Naive thymus-derived CD8-positive, alpha-beta T cell (primary cell): ENCODE data around the gene PRPF38B. TPM values are rescaled to one million over a fixed set of nuclear protein-coding genes. Genes with fewer than 3 reads are reported as not detected.

ENCODE experiments used
- ATAC-seq, 2 donors: fragments of 150-1000 bp; cut with Tn5 transposase in 1 of 2; sonication (Bioruptor Pico), chemical (Tn5 transposase) in 1 of 2; 1 replicate in 1 of 2; 2 replicates in 1 of 2; pipeline ENCODE4 v1.10.0; 2021; ENCODE audit warnings: mild to moderate bottlenecking in 2 of 2, moderate library complexity in 2 of 2
- POLR2A ChIA-PET: fragments of 350-600 bp; sonication (Branson Sonifier 250); formaldehyde crosslinking; loops from one replicate; lab custom pipeline; 2021; ENCODE audit warnings: antibody characterized with exemption; lab: Charles Lee
- DNase-seq, 10 donors: peaks; one replicate each; pipeline versions ENCODE4 v3.0.0 to v3.0.0-alpha.2; 2020 to 2022
- H3K27ac Mint-ChIP-seq, 10 donors: one replicate each; pipeline ENCODE4 v1.8.0; 2020 to 2022; ENCODE audit warnings: mild to moderate bottlenecking in 10 of 10, mixed read lengths in 10 of 10, moderate library complexity in 4 of 10, inconsistent platforms in 1 of 10
- H3K27me3 Mint-ChIP-seq, 5 donors: one replicate each; pipeline ENCODE4 v1.8.0; 2021 to 2022; ENCODE audit warnings: mixed read lengths in 5 of 5
- H3K36me3 Mint-ChIP-seq, 3 donors: one replicate each; pipeline ENCODE4 v1.8.0; 2020 to 2022; ENCODE audit warnings: mixed read lengths in 3 of 3, mild to moderate bottlenecking in 2 of 3, inconsistent platforms in 1 of 3
- H3K4me1 Mint-ChIP-seq, 4 donors: one replicate each; pipeline ENCODE4 v1.8.0; 2021 to 2022; ENCODE audit warnings: mixed read lengths in 4 of 4
- H3K4me3 Mint-ChIP-seq, 10 donors: one replicate each; pipeline ENCODE4 v1.8.0; 2020 to 2022; ENCODE audit warnings: mild to moderate bottlenecking in 10 of 10, mixed read lengths in 10 of 10, moderate library complexity in 6 of 10, inconsistent platforms in 1 of 10
- H3K9me3 Mint-ChIP-seq, 9 donors: one replicate each; pipeline ENCODE4 v1.8.0; 2020 to 2022; ENCODE audit warnings: mixed read lengths in 9 of 9, mild to moderate bottlenecking in 3 of 9, inconsistent platforms in 1 of 9, moderate library complexity in 1 of 9
- polyA plus RNA-seq, 3 donors: library from polyadenylated mRNA; unstranded; fragments of 300-500 nt; fragmentation: Illumina TruSeq; gene quantifications; one replicate each; pipeline ENCODE4 v1.2.3, GENCODE V29; 2021
- total RNA-seq, 8 experiments: library from RNA in 2 of 8; stranded (reverse) in 2 of 8; gene quantifications; one replicate each; pipeline ENCODE4 v1.2.3 and lab custom pipeline; 2021 to 2026

PRPF38B gene
- total and polyA plus RNA-seq, 5 experiments from 2014 or later = 18.9 to 146 (median 21.7) TPM

DNA sequence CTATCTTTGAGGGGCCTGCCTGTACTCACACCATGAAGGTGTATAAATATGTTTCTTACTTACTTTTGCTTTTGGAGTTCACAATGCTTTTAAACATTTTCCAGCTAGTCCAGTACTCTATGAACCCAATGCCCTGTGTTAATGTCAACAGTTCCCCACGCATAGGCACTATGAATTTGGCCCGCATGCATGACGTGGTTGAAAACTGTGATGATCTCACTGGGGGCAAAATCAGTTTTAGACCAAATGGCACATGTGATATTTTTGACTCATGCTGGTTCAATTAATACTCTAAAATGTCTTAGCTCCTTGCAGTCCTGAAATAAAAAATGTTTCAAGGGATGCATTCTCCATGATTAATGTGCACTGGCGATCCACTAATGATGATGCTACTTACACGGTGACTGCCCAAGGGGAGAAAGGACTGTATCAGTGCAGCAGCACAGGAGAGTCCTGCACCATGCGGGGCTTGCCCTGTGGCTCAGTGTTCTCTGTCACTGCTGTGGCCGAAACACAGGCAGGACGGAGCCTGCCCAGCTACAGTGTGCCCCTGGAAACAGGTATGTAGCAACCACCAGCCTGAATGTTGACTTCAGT, 36.3 kb downstream of the PRPF38B start:
- Mint-ChIP-seq H3K4me3 (no peak overlapping the region), H3K36me3 (no peaks in the 10 kb centered on the region), H3K27me3 (peaks cover 0 to 7% (median 5%) of the 10 kb centered on the region in 5 donors), H3K27ac (no peak overlapping the region), H3K9me3 (no peaks in the 10 kb centered on the region), H3K4me1 (no peaks in the 10 kb centered on the region)
- POLR2A ChIA-PET = no interaction called here
- DNase-seq = no peak
- ATAC-seq = no peak

- Mint-ChIP-seq H3K27ac (no peak overlapping the region), H3K27me3 (peaks cover 0 to 7% (median 5%) of the 10 kb centered on the region in 5 donors), H3K4me3 (no peak overlapping the region), H3K9me3 (no peaks in the 10 kb centered on the region), H3K36me3 (no peaks in the 10 kb centered on the region), H3K4me1 (no peaks in the 10 kb centered on the region)
- POLR2A ChIA-PET = interaction anchor here (0.7 kb wide), 1 partner anchor 141 kb away, joined by 4 read pairs; no protein-coding TSS in a partner anchor
- no peak for ATAC-seq
- DNase-seq = no peak
Observed at GRCh38 chr1:108729481-108729880, 37.4 kb downstream of the PRPF38B start.

- DNase-seq (no peak), ATAC-seq (no peak)
- H3K27me3 Mint-ChIP-seq = peaks cover 6 to 12% (median 8%) of the 10 kb centered on the region in 5 donors
- H3K4me3 Mint-ChIP-seq = no peak overlapping the region
- H3K4me1 Mint-ChIP-seq = no peaks in the 10 kb centered on the region
- no peaks in the 10 kb centered on the region for H3K9me3 Mint-ChIP-seq
- peak overlapping the region in 1 of 10 donors; percentile 41 for H3K27ac Mint-ChIP-seq
- no peaks in the 10 kb centered on the region for H3K36me3 Mint-ChIP-seq
- POLR2A ChIA-PET = no interaction called here
Observed at GRCh38 chr1:108732398-108732797, 40.3 kb downstream of the PRPF38B start.

- DNase-seq = no peak
- no peaks in the 10 kb centered on the region for H3K36me3 Mint-ChIP-seq
- H3K4me1 Mint-ChIP-seq = no peaks in the 10 kb centered on the region
- H3K27ac Mint-ChIP-seq = no peak overlapping the region
- POLR2A ChIA-PET = no interaction called here
- peaks cover 3 to 12% (median 7%) of the 10 kb centered on the region in 5 donors for H3K27me3 Mint-ChIP-seq
- no peak overlapping the region for H3K4me3 Mint-ChIP-seq
- H3K9me3 Mint-ChIP-seq = no peaks in the 10 kb centered on the region
- ATAC-seq = no peak
Observed at GRCh38 chr1:108734171-108734865, 42.2 kb downstream of the PRPF38B start.

DNA sequence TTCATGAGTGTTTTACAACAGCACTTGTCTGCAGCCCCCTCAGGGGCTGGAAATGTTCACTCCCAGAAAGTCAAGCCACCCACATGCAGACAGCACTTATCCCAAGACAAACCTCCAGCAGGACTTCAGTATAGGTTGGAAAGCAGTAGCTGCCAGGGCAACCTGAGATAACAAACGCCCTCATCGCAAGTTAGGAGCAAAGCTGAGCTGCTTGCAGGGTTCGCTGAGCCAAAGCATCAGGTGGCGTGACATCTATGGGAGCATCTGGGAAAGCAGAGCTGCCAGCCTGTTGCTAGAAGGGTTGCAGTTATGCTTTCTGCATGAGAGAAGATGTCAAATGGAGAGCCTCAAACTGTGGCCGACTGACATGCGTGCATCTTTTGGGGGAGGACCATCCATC, 50.1 kb downstream of the PRPF38B start:
- ATAC-seq (no peak), DNase-seq (no peak)
- no peak overlapping the region for H3K27ac Mint-ChIP-seq

DNA sequence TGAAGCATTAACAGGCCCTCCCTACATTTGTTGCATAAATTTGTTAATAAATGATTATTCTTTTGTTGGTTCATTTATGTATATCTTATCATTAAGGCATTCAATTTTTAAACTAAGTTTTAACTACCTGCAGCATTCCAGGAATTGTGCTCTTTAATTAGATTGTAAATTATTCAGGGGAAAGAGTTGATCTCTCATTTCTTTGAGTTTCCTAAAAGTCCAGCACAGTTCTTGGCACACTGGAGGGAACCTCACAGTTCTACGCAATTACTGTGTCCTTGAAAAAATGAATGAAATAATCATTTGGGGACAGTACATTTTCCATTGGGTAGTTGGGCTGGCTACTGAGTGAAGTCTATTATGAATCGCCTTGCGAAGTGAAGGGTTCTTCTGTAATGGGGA, 53.9 kb downstream of the PRPF38B start:
- POLR2A ChIA-PET = interaction anchor here (0.8 to 1.8 kb wide), 3 partner anchors 54 to 100 kb away, joined by 3 to 6 read pairs (median 3); partner anchors contain the start of genes HENMT1 and PRPF38B
- Mint-ChIP-seq H3K9me3 (no peaks in the 10 kb centered on the region), H3K27ac (peak overlapping the region; percentile 95 to 99 (median 98)), H3K4me1 (peaks cover 25 to 44% (median 37%) of the 10 kb centered on the region in 4 donors), H3K4me3 (peak overlapping the region; percentile 92 to 100 (median 97)), H3K36me3 (peaks cover 0 to 7% (median 0%) of the 10 kb centered on the region in 3 donors), H3K27me3 (peaks cover 0 to 2% (median 0%) of the 10 kb centered on the region in 5 donors)
- no peak for ATAC-seq
- no peak for DNase-seq

More for the DNA sequence above, 50.1 kb downstream of the PRPF38B start:
- Mint-ChIP-seq H3K36me3 (no peaks in the 10 kb centered on the region), H3K4me1 (peaks cover 6 to 9% (median 8%) of the 10 kb centered on the region in 4 donors), H3K4me3 (no peak overlapping the region), H3K27me3 (peaks cover 0 to 2% (median 0%) of the 10 kb centered on the region in 5 donors), H3K9me3 (no peaks in the 10 kb centered on the region)
- POLR2A ChIA-PET = no interaction called here

DNA sequence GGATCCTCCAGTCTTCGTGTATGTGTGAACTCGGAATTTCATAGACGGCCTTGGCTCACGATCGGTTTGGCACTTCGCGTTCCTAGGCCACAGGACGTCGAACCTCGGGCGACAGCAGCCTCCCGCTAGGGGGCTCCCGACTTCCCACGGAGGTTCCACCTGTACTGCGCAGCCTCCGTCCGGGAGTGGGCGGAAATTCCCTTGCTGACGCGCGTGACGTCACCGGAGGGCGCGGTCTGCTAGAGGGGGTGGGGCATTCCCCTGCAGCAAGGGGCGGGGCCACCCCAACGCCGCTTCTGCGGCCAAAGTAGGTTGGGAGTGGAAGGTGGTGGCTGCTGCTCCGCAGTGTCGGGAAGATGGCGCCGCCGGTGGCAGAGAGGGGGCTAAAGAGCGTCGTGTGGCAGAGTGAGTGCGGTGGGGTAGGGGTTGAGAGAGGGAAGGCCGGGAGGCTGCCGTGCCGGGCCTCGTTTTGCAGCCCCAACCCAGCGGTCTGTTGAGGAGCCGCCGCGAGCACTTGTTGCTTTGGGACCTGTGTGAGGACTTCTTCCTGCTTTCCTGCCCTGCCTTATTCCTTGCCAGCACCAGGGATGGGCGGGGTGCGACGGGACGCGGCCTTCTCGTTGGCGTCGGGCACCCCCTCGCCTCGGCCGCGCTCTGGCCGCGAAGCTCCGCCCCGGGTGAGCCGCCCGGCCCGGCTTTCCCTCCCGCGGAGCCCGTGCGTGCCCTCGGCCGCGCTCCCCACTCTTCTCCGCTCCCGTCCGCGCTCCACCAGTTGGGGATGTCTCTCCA, 54.5 kb downstream of the PRPF38B start, which contains the start of gene STXBP3:
STXBP3 (plus strand) TSS at position 293 of the 789 bp plus-strand sequence; CDS start at position 357, 64 bp downstream.
- Mint-ChIP-seq H3K4me3 (peak within 1 kb of the TSS; percentile 92 to 100 (median 97)), H3K9me3 (no peaks in the 10 kb centered on the region), H3K27ac (peak within 1 kb of the TSS; percentile 95 to 99 (median 98)), H3K27me3 (peaks cover 0 to 2% (median 0%) of the 10 kb centered on the region in 5 donors), H3K36me3 (peaks cover 0 to 8% (median 0%) of the 10 kb centered on the region in 3 donors), H3K4me1 (peaks cover 26 to 47% (median 38%) of the 10 kb centered on the region in 4 donors)
- POLR2A ChIA-PET = interaction anchor here (1.0 kb wide), 2 partner anchors 54 to 86 kb away, joined by 3 to 13 read pairs; partner anchors contain the start of genes HENMT1 and PRPF38B
- ATAC-seq (peak; percentile 92 to 93), DNase-seq (peak; percentile 98 to 100 (median 100))

- H3K36me3 Mint-ChIP-seq = peaks cover 0 to 8% (median 0%) of the 10 kb centered on the region in 3 donors
- H3K4me3 Mint-ChIP-seq = peak overlapping the region; percentile 92 to 100 (median 96)
- POLR2A ChIA-PET = interaction anchor here (1.0 kb wide), 2 partner anchors 55 to 87 kb away, joined by 3 to 13 read pairs; partner anchors contain the start of genes HENMT1 and PRPF38B
- peaks cover 26 to 47% (median 40%) of the 10 kb centered on the region in 4 donors for H3K4me1 Mint-ChIP-seq
- DNase-seq = peak in 4 of 10 donors; percentile 4 to 31 (median 14)
- H3K27ac Mint-ChIP-seq = peak overlapping the region; percentile 92 to 99 (median 98)
- H3K27me3 Mint-ChIP-seq = peaks cover 0 to 2% (median 0%) of the 10 kb centered on the region in 5 donors
- no peak for ATAC-seq
- no peaks in the 10 kb centered on the region for H3K9me3 Mint-ChIP-seq
Observed at GRCh38 chr1:108747171-108747850, 55.2 kb downstream of the PRPF38B start.

GRCh38 chr1:108747898-108748297, 55.8 kb downstream of the PRPF38B start:
- Mint-ChIP-seq H3K36me3 (peaks cover 4 to 14% (median 4%) of the 10 kb centered on the region in 3 donors), H3K9me3 (no peaks in the 10 kb centered on the region), H3K4me3 (peak overlapping the region in 8 of 10 donors; percentile 28 to 99 (median 93)), H3K27ac (peak overlapping the region in 6 of 10 donors; percentile 17 to 97 (median 71)), H3K4me1 (peaks cover 28 to 52% (median 43%) of the 10 kb centered on the region in 4 donors), H3K27me3 (peaks cover 0 to under 1% (median 0%) of the 10 kb centered on the region in 5 donors)
- ATAC-seq = no peak
- POLR2A ChIA-PET = interaction anchor here (1.3 kb wide), 1 partner anchor 55 kb away, joined by 8 read pairs; the partner anchor contains the start of gene PRPF38B
- DNase-seq = no peak

GRCh38 chr1:108749081-108749480, 57.0 kb downstream of the PRPF38B start:
- POLR2A ChIA-PET = interaction anchor here (1.3 kb wide), 1 partner anchor 57 kb away, joined by 8 read pairs; the partner anchor contains the start of gene PRPF38B
- Mint-ChIP-seq H3K36me3 (peaks cover 7 to 19% (median 7%) of the 10 kb centered on the region in 3 donors), H3K27me3 (no peaks in the 10 kb centered on the region), H3K9me3 (no peaks in the 10 kb centered on the region), H3K27ac (peak overlapping the region in 6 of 10 donors; percentile 0 to 79 (median 34)), H3K4me3 (peak overlapping the region in 7 of 10 donors; percentile 3 to 48 (median 27)), H3K4me1 (peaks cover 28 to 55% (median 44%) of the 10 kb centered on the region in 4 donors)
- ATAC-seq = no peak
- no peak for DNase-seq

DNA sequence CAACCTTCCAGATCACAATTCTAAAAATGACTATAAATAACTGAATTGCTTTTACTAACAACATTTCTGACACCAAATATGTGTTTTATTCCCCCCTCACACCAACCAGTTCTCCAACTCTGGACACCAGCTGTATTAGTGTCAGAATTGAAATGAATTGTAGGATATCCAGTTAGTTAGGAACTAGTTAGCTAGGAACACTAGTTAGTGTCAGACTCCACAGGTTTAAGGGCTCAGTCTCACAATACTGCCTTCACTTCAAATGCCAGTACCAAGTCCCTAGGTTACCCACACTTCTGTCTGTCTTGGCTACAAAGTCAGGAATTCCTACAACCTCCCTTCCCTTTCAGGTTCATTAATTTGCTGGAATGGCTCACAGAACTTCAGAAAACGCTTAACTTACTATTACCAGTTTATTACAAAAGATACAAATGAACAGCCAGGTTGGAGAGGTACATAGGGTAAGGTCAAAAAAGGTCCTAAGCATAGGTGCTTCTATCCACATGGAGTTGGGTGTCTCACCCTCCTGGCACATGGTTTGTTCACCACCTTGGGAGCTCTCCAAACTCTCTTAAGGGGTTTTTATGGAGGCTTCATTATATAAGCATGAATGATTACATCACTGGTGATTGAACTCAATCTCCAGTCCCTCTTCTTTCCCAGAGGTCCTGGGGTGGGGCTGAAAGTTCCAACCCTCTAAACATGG, 58.5 kb downstream of the PRPF38B start:
- peaks cover 7 to 33% (median 10%) of the 10 kb centered on the region in 3 donors for H3K36me3 Mint-ChIP-seq
- POLR2A ChIA-PET = no interaction called here
- H3K9me3 Mint-ChIP-seq = no peaks in the 10 kb centered on the region
- H3K27me3 Mint-ChIP-seq = no peaks in the 10 kb centered on the region
- DNase-seq = no peak
- H3K27ac Mint-ChIP-seq = peak overlapping the region in 6 of 10 donors; percentile 1 to 77 (median 43)
- H3K4me3 Mint-ChIP-seq = peak overlapping the region in 4 of 10 donors; percentile 13 to 41 (median 20)
- peaks cover 28 to 61% (median 45%) of the 10 kb centered on the region in 4 donors for H3K4me1 Mint-ChIP-seq
- no peak for ATAC-seq
